ENCODE results near the gene GRIN2C.

Gene GRIN2C

DNA sequence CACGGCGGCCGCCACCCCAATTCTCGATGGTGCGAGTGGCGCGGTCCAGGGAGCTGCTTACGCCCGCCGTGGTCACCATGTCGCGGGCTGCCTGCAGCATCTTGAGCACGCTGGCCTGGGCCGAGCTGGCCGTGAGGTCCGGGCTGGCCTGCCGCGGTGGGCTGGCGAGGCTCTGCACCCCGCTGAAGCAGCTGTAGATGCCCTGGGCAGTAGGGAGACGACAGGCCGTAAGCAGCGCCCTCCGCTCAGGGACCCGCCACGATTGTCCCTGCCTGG, 16.4 kb downstream of the GRIN2C start:
- no peak for DNase-seq (ENCODE audit: extremely low read depth, low read depth)
- TF ChIP-seq, protein P1, sequence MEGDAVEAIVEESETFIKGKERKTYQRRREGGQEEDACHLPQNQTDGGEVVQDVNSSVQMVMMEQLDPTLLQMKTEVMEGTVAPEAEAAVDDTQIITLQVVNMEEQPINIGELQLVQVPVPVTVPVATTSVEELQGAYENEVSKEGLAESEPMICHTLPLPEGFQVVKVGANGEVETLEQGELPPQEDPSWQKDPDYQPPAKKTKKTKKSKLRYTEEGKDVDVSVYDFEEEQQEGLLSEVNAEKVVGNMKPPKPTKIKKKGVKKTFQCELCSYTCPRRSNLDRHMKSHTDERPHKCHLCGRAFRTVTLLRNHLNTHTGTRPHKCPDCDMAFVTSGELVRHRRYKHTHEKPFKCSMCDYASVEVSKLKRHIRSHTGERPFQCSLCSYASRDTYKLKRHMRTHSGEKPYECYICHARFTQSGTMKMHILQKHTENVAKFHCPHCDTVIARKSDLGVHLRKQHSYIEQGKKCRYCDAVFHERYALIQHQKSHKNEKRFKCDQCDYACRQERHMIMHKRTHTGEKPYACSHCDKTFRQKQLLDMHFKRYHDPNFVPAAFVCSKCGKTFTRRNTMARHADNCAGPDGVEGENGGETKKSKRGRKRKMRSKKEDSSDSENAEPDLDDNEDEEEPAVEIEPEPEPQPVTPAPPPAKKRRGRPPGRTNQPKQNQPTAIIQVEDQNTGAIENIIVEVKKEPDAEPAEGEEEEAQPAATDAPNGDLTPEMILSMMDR (IDR thresholded peaks at IDR 0.05; ENCODE audit: low read depth, low read length, missing control alignments), result no peak
- no peak overlapping the region for H3K4me3 ChIP-seq (replicated peaks; ENCODE audit: low read depth, low read length)

DNA sequence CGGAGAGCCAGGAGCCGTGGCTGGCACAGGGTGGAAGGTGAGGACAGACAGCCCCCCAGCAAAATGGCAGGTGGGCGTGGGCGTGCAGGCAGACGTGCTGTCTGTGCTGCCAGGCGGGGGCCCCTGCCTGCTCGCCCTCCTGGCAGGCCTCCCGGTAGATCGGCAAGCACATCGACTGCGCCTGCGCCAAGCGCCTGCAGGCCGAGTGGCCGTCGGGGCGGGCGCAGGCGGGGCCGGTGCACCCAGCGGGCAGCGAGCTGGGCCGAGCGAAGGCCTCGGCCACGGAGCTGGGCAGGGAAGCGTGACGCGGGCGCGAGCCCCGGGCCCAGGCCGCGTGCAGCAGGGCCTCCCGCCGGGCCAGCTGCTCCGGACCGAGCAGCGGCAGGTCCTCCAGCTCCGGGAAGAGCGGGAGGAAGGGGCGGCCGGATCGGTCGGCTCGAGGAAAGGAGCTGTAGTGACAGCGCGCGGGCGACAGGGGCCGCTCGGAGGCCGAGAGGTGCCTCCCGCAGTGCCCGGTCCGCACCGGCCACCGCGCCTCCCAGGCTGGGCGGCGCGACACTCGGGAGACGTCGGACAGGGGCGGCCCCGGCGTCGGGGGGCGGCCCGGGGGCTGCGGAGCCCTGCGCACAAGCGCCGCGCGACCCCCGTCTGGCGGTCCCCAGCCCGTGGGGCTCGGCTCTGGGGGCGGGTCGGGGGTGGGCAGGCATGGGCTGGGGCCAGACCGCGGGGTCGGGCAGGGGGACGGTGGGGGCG, 16.9 kb downstream of the GRIN2C start:
- TF ChIP-seq, protein P1 (IDR thresholded peaks at IDR 0.05; ENCODE audit: low read depth, low read length, missing control alignments), result peak; percentile 15
- H3K4me3 ChIP-seq (replicated peaks; ENCODE audit: low read depth, low read length), result no peak overlapping the region; the same call in 1 of the 2 replicates
- DNase-seq (ENCODE audit: extremely low read depth, low read depth), result peak; percentile 9

DNA sequence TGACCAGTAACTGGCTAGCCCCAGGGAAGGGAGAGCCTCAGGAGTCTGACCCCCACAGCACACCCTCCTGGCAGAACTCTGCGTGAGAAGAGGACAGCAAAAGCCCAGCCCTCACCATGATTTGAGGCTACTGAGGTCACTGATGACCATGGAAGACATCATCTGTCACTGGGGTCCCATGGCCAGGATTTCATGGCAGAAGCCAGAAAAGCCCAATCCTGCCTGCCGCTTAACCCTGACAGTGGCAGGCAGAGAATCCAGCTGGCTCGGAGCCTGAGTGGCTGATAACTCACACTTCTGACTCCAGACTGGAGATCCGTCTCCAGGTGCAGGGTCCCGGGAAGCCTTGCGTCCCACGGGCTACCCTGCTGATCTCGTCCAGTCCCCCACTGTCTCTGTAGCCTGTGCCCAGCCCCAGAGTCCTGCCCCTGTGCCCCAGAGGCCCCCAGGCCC, 17.5 kb downstream of the GRIN2C start:
- H3K4me3 ChIP-seq (replicated peaks; ENCODE audit: low read depth, low read length), result no peak overlapping the region
- DNase-seq (ENCODE audit: extremely low read depth, low read depth), result no peak
- TF ChIP-seq, protein P1 (IDR thresholded peaks at IDR 0.05; ENCODE audit: low read depth, low read length, missing control alignments), result peak; percentile 4

DNA sequence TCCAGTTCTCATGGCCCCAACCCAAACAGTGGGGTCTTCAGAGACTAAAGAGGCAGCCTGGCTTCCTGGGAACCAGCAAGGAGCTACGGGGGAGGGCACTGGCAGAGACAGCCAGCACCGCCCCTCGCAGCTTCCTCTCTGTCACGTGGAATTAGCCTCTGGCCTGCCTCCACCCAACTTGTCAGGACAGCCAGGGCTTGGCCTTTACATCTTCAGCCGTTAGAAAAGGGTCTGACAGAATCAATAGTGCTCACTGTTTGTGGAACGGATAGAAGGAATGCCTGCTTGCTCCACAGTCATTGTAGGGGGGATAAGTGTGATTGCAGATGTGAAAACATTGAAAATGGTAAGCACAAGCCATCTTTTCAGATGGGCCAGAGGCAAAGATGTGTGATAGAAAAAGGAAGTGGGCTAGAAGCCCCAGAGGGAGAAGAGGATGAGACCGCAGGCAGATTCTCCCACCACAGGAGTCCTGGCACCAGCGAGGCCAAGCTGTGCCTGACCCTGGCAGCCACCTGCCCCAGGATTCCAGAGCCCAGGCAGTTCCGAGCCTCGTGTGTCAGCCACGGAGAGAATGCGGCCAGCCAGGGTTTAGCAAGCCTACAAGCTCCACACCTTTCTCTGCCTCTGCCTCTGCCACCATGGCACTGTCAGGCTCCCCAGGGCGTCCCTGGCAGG, 18.6 kb downstream of the GRIN2C start:
- TF ChIP-seq, protein P1 (IDR thresholded peaks at IDR 0.05; ENCODE audit: low read depth, low read length, missing control alignments), result no peak
- H3K4me3 ChIP-seq (replicated peaks; ENCODE audit: low read depth, low read length), result no peak overlapping the region
- no peak for DNase-seq (ENCODE audit: extremely low read depth, low read depth)

DNA sequence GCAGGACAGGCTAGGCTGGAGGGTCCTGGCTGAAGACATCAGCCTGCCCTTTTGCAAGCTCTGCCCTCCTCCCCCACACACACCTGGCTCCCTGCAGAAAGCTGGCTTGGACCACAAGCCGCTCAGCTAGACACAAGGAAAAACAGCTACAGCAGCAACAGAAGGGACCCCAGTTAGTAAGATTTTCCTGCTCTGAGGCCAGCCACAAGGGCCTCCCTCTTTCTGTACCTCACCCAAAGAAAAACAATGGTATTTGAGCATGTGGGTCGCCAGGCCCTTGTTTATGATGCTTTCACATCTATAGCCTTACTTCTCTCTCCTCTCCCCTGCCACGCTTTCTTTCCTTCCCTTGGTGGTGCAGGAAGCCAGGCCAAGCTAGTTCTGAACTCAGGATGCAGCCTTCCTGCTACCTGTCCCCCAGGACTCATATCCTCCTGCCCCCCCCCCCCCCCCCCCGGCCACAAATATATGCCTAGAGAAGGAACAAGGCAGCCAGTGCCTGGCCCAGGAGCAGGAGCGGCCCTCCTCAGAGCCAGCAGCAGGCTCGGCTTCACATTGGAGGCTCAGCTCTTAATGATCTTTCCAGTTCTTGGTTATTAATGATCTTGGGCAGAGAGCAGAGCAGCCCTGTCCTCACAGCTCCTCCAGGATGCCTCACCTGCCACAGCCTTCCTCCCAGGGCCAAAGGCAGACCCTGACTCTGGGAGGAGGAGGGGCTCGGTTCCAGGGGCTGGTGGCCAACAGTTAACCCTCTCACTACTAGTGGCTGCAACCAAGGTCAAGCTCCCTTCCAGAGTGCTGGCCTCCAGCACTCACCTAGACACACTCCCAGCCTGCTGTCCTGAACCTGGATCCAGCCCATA, 19.5 kb downstream of the GRIN2C start:
- no peak overlapping the region for H3K4me3 ChIP-seq (replicated peaks; ENCODE audit: low read depth, low read length)
- no peak for DNase-seq (ENCODE audit: extremely low read depth, low read depth)
- TF ChIP-seq, protein P1 (IDR thresholded peaks at IDR 0.05; ENCODE audit: low read depth, low read length, missing control alignments), result no peak

DNA sequence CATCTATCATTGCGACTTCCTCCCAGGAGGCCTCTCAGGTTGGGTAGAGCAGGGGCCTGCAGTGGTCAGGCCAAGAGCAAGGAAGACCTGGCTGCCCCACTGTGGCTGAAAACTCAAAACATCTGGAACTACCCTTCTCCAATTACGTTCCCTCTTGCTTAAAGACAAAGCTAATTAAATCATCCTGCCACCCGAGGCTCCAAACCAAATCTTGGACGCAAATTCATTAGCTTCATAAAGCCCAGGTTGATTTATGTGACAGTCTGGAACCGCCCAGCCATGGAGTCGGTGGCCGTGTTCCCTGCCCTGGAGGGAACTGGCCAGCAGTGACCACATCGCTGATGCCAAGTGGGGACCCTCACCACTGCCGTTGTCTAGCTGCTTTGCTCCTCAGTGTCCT, 21.4 kb downstream of the GRIN2C start:
- H3K4me3 ChIP-seq (replicated peaks; ENCODE audit: low read depth, low read length), result no peak overlapping the region
- DNase-seq (ENCODE audit: extremely low read depth, low read depth), result no peak
- TF ChIP-seq, protein P1 (IDR thresholded peaks at IDR 0.05; ENCODE audit: low read depth, low read length, missing control alignments), result no peak
